Mucosa of stomach (tissue), 1 donor: ENCODE data around the gene TMED10.
A peak's percentile ranks its signal among the peaks of the same experiment; 100 is the strongest.
"Not testable (repeated sequence)": the region's sequence is repeated elsewhere in the genome, so short reads cannot be mapped to it uniquely, and the experiment has no call there.

Experiments used
- H3K27me3 ChIP-seq: one replicate; pipeline ENCODE4 v1.7.0; 2013; ENCODE audit warnings: mild to moderate bottlenecking, low read length; ENCODE audit not compliant: control insufficient read depth, insufficient read depth
- H3K36me3 ChIP-seq: one replicate; pipeline ENCODE4 v1.7.0; 2013; ENCODE audit warnings: low read length; ENCODE audit not compliant: control insufficient read depth, insufficient read depth
- H3K4me1 ChIP-seq: one replicate; pipeline ENCODE4 v1.7.0; 2013; ENCODE audit warnings: mild to moderate bottlenecking, low read length; ENCODE audit not compliant: control insufficient read depth, insufficient read depth
- H3K4me3 ChIP-seq: one replicate; pipeline ENCODE4 v1.7.0; 2013; ENCODE audit warnings: low read length
- H3K9ac ChIP-seq: one replicate; pipeline ENCODE4 v1.7.0; 2013; ENCODE audit warnings: mild to moderate bottlenecking, low read length, moderate library complexity
- H3K9me3 ChIP-seq: one replicate; pipeline ENCODE4 v1.7.0; 2013; ENCODE audit warnings: mild to moderate bottlenecking, low read length, moderate library complexity; ENCODE audit not compliant: control insufficient read depth
- donor health status: Pancreatic carcinoma.

TMED10 gene

DNA sequence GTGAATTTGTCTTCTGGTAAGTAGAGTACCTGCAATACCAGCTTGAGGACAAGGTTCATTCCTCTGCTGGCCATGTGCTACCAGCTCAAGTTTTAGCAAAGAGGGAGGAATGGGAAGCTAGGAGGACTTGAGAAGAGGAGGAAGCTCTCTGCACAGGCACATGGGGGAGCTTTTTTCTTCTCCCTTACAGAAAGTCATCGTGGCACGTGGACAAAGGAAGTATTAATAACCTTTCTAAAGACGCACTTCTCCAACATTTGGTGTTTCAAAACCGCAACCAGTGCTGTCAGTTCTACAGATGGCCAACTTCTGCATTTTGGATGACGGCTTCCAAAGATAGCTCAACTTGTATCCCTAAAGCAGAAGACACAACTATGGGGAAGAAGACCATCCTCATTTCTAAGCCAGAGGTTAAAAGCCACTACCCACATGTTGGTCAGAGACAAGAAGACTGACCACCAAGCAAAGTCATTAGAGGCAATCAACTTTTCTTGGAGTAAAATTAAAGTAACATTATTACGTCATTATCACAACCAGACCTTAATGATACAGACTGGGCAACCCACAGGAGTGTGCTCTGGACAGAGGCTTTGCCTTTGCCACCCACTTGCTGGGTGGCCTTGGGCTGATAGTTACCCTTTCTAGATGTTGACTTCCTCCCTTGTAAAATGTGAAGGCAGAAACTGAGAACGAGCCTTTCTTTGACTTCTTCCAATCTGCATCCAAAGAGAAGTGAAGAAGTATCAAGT, 12.3 kb upstream of the TMED10 start:
- Histone ChIP-seq H3K9ac (no peak overlapping the region), H3K36me3 (no peaks in the 10 kb centered on the region), H3K4me3 (no peak overlapping the region)

DNA sequence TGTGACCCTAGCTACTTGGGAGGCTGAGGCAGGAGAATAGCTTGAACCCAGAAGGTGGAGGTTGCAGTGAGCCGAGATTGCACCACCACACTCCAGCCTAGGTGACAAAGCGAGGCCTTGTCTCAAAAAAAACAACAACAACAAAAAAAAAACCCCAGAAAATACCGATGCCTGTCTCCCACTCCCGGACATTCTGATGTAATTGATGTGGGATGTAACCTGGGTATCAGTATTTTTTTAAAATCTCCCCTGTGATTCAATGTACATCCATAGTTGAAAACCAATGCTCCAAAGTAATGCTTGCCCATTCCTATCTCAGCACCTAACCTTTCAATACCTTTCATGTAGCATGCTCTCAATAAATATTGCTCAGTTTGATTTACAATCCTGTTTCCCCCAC, 11.7 kb upstream of the TMED10 start:
- Histone ChIP-seq H3K9ac (no peak overlapping the region), H3K27me3 (no peaks in the 10 kb centered on the region), H3K9me3 (no peaks in the 10 kb centered on the region), H3K4me3 (no peak overlapping the region), H3K36me3 (no peaks in the 10 kb centered on the region), H3K4me1 (peaks cover 12% of the 10 kb centered on the region)

More for the DNA sequence above, 12.3 kb upstream of the TMED10 start:
- peaks cover 8% of the 10 kb centered on the region for H3K4me1 ChIP-seq
- H3K27me3 ChIP-seq, result no peaks in the 10 kb centered on the region
- H3K9me3 ChIP-seq, result no peaks in the 10 kb centered on the region

DNA sequence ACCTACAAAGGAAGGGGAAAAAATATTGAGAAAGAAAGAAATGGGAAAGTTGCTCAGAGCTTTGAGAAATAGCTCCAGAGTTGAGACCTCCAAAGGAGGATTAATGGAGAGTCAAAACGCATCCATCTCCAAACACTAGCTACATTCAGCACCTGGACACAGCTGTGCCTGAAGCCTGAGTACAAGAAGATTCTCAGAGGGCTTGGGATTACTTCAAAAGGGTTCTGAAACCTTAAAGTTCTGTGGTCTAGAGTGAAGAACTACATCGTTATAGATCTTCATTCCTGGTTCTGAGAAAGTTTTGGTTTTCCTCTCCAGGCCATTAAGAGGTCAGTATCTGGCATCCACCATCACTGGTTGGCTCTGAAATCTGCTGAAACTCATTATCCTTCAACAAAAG, 10.5 kb upstream of the TMED10 start:
- Histone ChIP-seq H3K9ac (no peak overlapping the region), H3K36me3 (no peaks in the 10 kb centered on the region), H3K4me1 (peaks cover 16% of the 10 kb centered on the region), H3K4me3 (no peak overlapping the region), H3K9me3 (no peaks in the 10 kb centered on the region), H3K27me3 (no peaks in the 10 kb centered on the region)

DNA sequence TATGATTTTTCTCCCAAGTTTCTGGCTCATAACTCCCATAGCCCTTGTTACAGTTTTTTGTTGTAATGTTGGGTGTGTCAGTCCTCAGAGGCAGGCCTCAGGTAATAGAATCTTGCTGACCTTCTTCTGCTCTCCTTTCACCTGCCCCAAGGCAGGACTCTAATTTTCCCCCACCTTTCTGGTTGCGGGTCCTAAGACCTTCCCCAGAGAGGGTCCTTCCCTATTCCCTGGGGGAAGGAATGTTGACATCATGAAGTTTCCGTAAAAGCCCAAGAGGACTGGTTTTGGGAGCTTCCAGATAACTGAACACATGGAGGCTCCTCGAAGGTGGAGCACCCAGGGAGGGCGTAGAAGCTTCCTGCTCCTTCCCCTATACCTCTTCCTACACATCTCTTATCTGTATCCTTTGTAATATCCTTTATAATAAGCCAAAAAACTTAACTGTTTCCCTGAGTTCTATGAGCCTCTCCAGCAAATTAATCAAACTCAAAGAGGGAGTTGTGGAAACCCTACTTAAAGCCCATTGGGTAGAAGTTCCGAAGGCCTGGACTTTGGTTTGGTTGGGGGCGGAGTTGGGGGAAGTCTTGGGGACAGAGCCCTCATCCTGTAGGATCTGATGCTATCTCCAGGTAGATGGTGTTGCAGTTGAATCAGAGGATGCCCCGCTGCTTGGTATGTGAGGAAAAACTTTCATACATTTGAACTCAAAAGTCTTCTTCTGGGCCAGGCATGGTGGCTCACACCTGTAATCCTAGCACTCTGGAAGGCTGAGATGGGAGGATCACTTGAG, 9.0 kb upstream of the TMED10 start:
- Histone ChIP-seq H3K4me1 (peaks cover 16% of the 10 kb centered on the region), H3K9ac (no peak overlapping the region), H3K9me3 (no peaks in the 10 kb centered on the region), H3K4me3 (no peak overlapping the region), H3K36me3 (no peaks in the 10 kb centered on the region), H3K27me3 (no peaks in the 10 kb centered on the region)

DNA sequence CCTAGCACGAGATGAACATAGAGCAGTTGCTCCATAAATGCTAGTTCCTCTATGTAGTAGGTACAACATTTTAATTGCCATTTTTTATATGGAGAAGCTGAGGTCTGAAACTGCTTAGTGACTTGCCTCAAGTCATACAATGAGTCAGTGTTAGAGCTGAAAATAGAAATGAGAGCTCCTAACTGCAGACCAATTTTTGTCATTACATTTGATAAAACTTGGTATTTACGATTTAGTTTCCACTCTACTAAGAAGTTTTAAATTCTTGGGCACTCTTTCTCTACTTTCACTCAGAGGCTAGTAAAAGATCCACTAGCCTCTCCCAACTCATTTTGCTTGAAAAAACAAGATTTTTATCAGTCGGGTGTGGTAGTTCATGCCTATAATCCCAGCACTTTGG, 8.1 kb upstream of the TMED10 start:
- peaks cover 16% of the 10 kb centered on the region for H3K4me1 ChIP-seq
- no peaks in the 10 kb centered on the region for H3K27me3 ChIP-seq
- no peaks in the 10 kb centered on the region for H3K9me3 ChIP-seq
- no peak overlapping the region for H3K9ac ChIP-seq
- no peaks in the 10 kb centered on the region for H3K36me3 ChIP-seq
- no peak overlapping the region for H3K4me3 ChIP-seq

DNA sequence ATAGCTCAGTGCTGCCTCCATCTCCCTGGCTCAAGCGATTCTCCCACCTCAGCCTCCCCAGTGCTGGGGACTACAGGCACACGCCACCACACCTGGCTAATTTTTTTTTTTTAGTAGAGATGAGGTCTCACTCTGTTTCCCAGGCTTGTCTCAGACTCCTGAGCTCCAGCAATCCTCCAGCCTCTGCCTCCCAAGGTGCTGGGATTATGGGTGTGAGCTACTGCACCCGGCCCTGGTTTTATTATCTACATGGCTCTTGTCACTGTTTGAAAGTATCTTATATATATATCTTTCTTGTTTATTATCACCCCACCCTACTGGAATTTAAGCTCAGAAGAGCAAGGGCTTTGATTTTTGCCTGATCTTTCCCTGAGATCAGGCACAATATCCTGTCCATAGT, 7.6 kb upstream of the TMED10 start:
- no peaks in the 10 kb centered on the region for H3K27me3 ChIP-seq
- no peaks in the 10 kb centered on the region for H3K36me3 ChIP-seq
- H3K4me1 ChIP-seq, result peaks cover 16% of the 10 kb centered on the region
- H3K9ac ChIP-seq, result no peak overlapping the region
- no peak overlapping the region for H3K4me3 ChIP-seq
- H3K9me3 ChIP-seq, result no peaks in the 10 kb centered on the region

DNA sequence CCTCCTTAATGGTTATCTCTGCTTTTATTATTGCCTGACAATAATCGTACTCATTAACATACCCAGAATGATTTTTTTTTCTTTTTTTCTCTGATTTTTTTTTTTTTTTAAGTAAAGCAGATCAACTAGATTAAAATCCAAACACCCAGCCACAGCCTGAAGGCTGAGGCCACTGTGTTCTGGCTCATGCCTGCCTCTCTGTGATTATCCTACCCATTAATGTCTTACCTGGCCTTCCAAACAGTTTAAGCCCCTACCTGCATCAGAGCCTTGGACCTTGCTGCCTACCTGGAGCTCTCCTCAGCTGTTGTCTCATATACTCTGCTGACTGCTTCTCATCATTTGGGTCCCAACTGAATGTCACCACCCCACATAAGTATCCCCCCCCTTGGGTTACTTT, 6.8 kb upstream of the TMED10 start:
- Histone ChIP-seq H3K4me3 (no peak overlapping the region), H3K9ac (no peak overlapping the region), H3K36me3 (no peaks in the 10 kb centered on the region), H3K4me1 (peaks cover 16% of the 10 kb centered on the region), H3K9me3 (no peaks in the 10 kb centered on the region), H3K27me3 (no peaks in the 10 kb centered on the region)

DNA sequence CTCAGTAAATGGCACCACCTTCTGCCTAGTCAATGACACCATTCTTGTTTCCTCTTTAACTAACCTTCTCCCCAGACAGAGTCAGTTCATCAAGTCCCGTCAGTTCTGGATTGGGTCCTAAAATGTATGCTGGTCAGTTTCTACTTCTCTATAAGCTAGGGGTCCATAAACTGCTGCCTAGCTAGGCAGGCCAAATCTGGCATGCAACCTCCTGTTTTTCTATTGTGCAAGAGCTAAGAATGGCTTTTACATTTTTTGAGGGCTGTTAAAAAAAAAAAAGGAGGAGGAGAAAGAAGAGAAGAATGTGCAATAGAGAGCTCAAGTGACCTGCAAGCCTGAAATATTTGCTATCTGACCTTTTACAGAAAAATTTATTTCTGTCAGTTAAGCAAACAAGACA, 6.4 kb upstream of the TMED10 start:
- Histone ChIP-seq H3K4me1 (peaks cover 16% of the 10 kb centered on the region), H3K9me3 (no peaks in the 10 kb centered on the region), H3K9ac (no peak overlapping the region), H3K4me3 (no peak overlapping the region), H3K27me3 (no peaks in the 10 kb centered on the region), H3K36me3 (no peaks in the 10 kb centered on the region)

DNA sequence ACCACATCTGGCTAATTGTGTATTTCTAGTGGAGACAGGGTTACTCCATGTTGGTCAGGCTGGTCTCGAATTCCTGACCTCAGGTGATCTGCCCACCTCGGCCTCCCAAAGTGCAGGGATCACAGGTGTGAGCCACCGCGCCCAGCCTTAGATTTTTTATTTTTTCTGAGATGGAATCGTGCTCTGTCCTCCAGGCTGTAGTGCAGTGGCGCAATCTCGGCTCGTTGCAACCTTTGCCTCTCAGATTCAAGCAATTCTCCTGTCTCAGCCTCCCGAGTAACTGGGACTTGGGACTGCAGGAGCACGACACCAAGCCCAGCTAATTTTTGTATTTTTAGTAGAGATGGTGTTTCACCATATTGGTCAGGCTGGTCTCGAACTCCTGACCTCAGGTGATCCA, 5.8 kb upstream of the TMED10 start:
- peaks cover 16% of the 10 kb centered on the region for H3K4me1 ChIP-seq
- not testable (repeated sequence) for H3K27me3 ChIP-seq, H3K4me3 ChIP-seq, H3K36me3 ChIP-seq, H3K9ac ChIP-seq, H3K9me3 ChIP-seq

DNA sequence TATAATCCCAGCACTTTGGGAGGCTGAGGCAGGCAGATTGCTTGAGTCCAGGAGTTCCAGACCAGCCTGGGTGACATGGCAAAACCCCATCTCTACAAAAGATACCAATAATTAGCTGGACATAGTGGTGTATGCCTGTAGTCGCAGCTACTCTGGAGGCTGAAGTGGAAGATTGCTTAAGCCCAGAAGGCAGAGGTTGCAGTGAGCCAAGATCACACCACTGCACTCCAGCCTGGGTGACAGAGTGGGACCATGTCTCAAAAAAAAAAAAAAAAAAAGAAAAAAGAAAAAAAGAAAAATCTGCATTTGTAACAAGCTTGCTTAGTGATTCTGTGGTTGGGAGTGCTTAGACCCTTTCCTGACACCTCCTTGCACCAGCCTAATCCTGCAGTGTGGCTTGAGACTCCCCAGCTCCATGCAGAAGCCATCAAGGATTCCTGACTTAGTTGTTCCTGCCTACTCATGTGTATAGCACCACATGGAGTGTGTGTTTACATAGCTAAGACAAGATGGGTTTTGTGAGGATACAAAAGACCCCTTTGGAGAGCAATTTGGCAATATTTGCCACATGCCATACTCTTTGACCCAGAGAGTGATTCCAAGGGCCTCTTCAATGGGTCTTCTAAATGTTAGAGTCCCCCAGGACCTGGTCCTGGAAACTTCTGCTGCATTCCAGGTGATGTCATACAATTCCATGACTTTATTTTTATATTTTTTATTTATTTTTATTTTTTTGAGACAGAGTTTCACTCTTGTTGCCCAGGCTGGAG, 5.1 kb upstream of the TMED10 start:
- no peaks in the 10 kb centered on the region for H3K9me3 ChIP-seq
- no peaks in the 10 kb centered on the region for H3K27me3 ChIP-seq
- H3K4me1 ChIP-seq, result peaks cover 16% of the 10 kb centered on the region
- H3K9ac ChIP-seq, result no peak overlapping the region
- H3K36me3 ChIP-seq, result no peaks in the 10 kb centered on the region
- H3K4me3 ChIP-seq, result no peak overlapping the region

DNA sequence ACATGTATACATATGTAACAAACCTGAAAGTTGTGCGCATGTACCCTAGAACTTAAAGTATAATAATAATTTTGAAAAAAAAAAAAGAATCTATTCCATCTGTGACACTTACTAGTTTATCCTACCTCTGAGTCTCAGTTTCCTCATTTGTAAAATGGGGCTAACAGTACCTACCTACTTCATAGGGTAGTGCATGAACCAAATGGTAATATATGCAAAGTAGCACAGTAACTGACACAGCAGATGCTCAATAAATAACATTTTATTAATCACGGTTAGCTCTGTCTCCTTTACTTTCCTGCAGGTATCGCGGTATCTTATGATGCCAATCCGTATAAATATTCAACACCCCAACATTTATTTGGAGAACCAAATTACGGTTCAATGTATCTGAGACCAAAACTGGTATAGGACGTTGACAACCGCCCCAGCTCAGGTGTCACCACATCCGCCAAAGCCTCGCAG, 703 bp downstream of the TMED10 start:
- H3K27me3 ChIP-seq, result no peaks in the 10 kb centered on the region
- H3K9ac ChIP-seq, result peak overlapping the region; percentile 83
- H3K4me3 ChIP-seq, result peak overlapping the region; percentile 78
- no peaks in the 10 kb centered on the region for H3K9me3 ChIP-seq
- no peaks in the 10 kb centered on the region for H3K36me3 ChIP-seq
- H3K4me1 ChIP-seq, result peaks cover 11% of the 10 kb centered on the region

DNA sequence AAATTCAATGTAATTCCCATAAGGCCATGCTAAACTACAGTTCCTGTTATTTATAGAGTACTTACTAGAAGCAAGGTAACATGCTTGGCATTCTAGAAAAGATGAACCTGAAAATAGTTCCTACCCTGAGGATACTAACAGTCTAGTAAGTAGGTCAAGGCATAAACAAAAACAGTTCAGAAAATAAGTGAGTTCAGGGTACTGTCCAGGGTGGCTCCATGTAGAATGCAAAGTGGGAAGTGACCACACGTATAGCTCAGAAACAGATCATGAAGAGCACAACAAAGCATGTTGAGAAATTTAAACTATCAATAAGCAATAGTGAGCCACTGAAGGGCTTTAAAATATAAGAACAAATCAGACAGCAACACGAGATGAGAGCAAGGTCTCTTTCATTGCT, 2.3 kb downstream of the TMED10 start:
- Histone ChIP-seq H3K36me3 (no peaks in the 10 kb centered on the region), H3K9ac (peak overlapping the region; percentile 27), H3K4me1 (peaks cover 11% of the 10 kb centered on the region), H3K9me3 (no peaks in the 10 kb centered on the region), H3K4me3 (no peak overlapping the region), H3K27me3 (no peaks in the 10 kb centered on the region)
